Coronary artery (tissue), 2 donors: ENCODE measurements around the gene SMIM38.
"Not testable (repeated sequence)": the region's sequence is repeated elsewhere in the genome, so short reads cannot be mapped to it uniquely, and the experiment has no call there.

Experiments used
- DNase-seq: peaks from one replicate; pipeline ENCODE4 v3.0.0-alpha.2; 2017; ENCODE audit warnings: low spot score
- H3K27ac ChIP-seq, 2 donors: fragments of 200-600 bp; sonication (generic); one replicate each; pipeline ENCODE4 v1.5.1; 2016 to 2019
- H3K4me3 ChIP-seq: fragments of 200-600 bp; sonication (generic); 2 replicates; pipeline ENCODE4 v1.5.1; 2016; ENCODE audit warnings: mild to moderate bottlenecking, moderate library complexity
- TF ChIP-seq, protein P1 (sequence below): fragments of 200-600 bp; sonication (generic); IDR thresholded peaks from one replicate; pipeline ENCODE4 v1.5.1; 2019; ENCODE audit warnings: antibody characterized with exemption

The SMIM38 gene

GRCh38 chr11:69148377-69148762 lies 7.4 kb upstream of the SMIM38 start:
- TF ChIP-seq, protein P1, sequence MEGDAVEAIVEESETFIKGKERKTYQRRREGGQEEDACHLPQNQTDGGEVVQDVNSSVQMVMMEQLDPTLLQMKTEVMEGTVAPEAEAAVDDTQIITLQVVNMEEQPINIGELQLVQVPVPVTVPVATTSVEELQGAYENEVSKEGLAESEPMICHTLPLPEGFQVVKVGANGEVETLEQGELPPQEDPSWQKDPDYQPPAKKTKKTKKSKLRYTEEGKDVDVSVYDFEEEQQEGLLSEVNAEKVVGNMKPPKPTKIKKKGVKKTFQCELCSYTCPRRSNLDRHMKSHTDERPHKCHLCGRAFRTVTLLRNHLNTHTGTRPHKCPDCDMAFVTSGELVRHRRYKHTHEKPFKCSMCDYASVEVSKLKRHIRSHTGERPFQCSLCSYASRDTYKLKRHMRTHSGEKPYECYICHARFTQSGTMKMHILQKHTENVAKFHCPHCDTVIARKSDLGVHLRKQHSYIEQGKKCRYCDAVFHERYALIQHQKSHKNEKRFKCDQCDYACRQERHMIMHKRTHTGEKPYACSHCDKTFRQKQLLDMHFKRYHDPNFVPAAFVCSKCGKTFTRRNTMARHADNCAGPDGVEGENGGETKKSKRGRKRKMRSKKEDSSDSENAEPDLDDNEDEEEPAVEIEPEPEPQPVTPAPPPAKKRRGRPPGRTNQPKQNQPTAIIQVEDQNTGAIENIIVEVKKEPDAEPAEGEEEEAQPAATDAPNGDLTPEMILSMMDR, result no peak

GRCh38 chr11:69148806-69149205 lies 6.9 kb upstream of the SMIM38 start:
- no peak overlapping the region for H3K4me3 ChIP-seq
- H3K27ac ChIP-seq, result no peak overlapping the region
- DNase-seq, result no peak
- TF ChIP-seq, protein P1, result no peak

More at GRCh38 chr11:69148377-69148762, 7.4 kb upstream of the SMIM38 start:
- DNase-seq, result no peak
- Histone ChIP-seq H3K4me3 (no peak overlapping the region), H3K27ac (no peak overlapping the region)

DNA sequence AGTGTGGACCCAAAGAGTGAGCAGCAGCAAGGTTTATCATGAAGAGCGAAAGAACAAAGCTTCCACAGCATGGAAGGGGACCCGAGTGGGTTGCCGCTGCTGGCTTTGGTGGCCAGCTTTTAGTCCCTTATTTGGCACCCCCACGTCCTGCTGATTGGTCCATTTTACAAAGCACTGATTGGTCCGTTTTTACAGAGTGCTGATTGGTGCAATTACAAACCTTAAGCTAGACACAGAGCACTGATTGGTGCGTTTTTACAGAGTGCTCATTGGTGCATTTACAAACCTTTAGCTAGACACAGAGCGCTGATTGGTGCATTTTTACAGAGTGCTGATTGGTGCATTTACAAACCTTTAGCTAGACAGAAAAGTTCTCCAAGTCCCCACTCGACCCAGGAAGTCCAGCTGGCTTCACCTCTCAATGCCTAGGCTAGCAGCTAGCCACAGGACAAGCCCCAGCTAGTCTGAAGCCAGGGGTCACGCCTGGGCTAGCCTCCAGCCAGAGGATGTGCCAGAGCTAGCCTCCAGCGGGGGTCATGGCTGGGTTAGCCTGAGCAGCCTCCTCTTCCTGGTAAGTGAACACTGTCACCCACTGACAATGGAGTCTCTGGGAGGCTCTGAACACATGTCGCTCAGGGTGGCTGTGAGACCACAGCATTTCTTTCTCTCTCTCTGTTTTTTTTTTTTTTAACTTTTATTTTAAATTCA lies 6.2 kb upstream of the SMIM38 start:
- not testable (repeated sequence) for DNase-seq, H3K4me3 ChIP-seq, H3K27ac ChIP-seq

DNA sequence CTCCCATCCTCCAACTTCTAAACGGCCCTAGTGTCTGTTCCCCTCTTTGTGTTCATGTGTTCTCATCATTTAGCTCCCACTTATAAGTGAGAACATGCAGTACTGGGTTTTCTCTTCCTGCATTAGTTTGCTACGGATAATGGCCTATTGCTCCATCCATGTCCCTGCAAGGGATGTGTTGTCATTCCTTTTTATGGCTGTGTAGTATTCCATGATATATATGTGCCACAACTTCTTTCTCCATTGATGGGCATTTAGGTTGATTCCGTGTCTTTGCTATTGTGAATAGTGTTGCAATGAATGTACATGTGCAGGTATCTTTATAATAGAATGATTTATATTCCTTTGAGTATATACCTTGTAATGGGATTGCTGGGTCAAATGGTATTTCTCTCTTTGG lies 5.6 kb upstream of the SMIM38 start:
- H3K27ac ChIP-seq, result no peak overlapping the region
- no peak for DNase-seq
- TF ChIP-seq, protein P1, result no peak

DNA sequence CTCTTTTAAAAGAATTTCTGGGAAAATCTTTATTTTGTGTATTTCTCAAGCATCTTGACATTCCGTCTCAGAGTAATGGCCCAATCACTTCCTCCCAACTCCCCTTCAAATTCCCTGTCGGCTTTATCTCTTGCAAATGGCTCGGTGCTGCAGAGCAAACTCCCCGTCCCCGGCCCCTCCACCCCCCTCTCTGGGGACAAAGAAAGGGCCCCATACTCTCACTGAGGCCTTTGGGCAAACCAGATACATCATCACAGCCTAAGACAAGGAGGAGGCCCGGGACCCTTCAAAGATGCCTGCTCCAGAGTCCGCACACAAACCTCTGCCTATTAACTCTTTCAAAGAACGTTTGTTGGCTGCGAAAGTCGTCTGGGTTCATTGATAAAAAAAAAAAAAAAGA lies 3.9 kb upstream of the SMIM38 start:
- Histone ChIP-seq H3K27ac (no peak overlapping the region), H3K4me3 (no peak overlapping the region)
- TF ChIP-seq, protein P1, result no peak
- no peak for DNase-seq

More for the DNA sequence above, 5.6 kb upstream of the SMIM38 start:
- H3K4me3 ChIP-seq, result no peak overlapping the region

- TF ChIP-seq, protein P1, result no peak
- no peak overlapping the region for H3K4me3 ChIP-seq
- no peak for DNase-seq
- no peak overlapping the region for H3K27ac ChIP-seq
Observed at GRCh38 chr11:69152733-69153421, 2.9 kb upstream of the SMIM38 start.

DNA sequence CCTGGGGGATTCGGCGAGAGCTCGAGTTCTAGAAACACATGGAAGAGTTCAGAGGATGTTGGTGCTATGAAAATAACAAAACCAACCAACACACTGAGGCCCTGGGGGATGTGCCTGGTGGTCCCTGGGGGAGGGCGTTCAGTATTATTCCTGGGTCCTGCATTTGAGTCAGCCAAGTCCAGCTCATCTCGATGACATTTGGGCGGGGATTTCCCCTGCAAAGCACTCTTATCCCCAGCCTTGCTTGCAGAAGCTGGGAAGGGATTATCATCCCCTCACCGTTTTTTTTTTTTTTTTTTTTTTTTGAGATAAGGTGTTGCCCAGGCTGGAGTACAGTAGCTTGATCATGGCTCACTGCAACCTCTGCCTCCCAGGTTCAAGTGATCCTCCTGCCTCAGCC lies 2.1 kb upstream of the SMIM38 start:
- no peak for DNase-seq
- Histone ChIP-seq H3K27ac (no peak overlapping the region), H3K4me3 (no peak overlapping the region)
- TF ChIP-seq, protein P1, result no peak
